HG02588 (cell line): ENCODE measurements around the gene CAPN5.
"Not testable (repeated sequence)": the region's sequence is repeated elsewhere in the genome, so short reads cannot be mapped to it uniquely, and the experiment has no call there.

Experiments
- ATAC-seq: cut with Tn5 transposase; IDR thresholded peaks from one replicate; pipeline ENCODE4 v1.9.1; 2021; ENCODE audit warnings: mild to moderate bottlenecking, moderate library complexity; ENCODE audit not compliant: unreplicated experiment

CAPN5 gene

DNA sequence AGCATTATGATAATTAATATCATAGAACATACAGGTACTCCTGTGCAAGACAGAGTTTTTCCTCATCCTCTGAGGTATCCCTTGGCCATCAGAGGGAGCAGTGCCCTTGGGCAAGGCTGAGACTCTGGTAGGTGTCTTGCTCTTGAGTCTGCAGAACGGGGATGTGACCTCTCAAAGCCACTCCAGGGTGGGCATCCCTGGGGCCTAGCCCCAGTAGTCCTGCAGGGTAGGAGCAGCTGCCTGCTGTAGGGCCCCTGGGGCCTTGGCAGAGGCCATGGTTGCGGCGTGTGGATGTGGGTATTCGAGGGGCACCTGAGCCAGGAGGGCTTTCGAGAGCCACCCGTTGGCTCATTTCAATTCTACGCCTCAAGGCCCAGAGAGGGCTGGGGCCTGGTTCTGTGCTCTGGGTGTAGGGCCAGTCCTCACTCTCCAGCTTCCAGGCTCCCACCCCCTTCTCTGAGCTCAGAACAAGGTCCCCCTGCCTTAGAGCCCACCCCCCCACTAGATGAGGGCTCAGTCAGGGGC, 28.1 kb downstream of the CAPN5 start:
- ATAC-seq: no peak

DNA sequence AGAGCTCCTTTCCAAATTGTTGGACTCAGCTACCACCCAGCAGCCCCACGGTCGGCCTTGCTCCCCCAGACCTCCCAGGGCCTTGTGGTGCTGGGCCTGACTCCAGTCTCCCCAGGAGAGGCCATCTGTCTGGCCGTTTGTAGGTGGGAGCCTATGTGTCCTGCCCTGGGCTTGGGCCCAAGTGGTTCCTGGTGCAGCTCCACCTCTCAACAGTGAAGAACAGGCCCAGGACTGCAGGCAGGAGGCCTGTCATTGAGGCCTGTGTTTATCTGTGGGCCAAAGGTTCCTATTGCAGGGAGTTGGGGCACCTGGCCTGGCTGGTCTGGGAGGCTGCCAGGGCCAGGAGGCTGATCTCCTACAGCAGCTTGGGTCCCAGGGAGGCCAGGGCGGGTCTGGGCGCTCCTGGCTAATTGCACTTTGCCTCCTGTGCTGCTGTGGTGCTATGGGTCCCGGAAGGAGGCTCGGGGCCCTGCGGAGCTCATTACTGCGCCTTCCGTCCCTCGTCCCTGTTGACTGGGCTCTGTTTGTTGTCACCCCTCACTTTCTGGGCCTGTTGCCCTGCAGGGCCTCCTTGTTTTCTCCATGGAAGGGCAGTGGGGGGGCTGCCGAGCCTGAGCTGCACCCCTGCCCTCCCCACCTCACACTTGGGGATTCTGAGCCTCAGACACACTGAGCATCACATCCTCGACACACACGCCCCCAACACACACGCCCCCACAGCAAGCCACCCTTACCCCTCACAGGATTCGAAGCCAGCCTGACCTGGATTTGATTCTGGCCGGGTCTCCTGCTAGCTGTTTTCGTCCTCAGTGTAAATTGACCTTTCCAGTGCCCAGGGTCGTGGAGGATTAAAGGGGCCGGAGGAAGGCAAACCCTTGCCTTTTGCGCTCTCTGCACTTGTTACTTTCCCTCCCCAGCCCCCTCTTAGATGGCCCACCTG, 29.1 kb downstream of the CAPN5 start:
- ATAC-seq: no peak

DNA sequence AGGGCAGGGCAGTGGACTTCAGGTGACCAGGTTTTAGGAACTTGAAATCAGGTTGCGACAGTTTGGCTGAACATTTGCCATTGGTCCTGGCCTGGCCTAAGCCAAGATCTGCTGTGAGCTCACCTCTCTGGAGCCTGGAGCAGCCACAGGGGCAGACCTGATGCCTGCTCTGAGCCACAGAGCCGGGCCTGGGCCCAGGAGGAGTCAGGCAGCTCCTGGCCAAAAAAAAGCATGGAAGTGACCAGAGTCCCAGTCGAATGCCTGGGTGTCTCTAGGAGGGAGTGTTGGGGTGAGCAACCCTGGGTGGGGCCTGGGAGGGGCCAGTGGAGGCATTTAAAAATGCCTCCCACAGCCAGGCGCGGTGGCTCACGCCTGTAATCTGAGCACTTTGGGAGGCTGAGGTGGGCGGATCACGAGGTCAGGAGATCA, 29.8 kb downstream of the CAPN5 start:
- no peak for ATAC-seq

DNA sequence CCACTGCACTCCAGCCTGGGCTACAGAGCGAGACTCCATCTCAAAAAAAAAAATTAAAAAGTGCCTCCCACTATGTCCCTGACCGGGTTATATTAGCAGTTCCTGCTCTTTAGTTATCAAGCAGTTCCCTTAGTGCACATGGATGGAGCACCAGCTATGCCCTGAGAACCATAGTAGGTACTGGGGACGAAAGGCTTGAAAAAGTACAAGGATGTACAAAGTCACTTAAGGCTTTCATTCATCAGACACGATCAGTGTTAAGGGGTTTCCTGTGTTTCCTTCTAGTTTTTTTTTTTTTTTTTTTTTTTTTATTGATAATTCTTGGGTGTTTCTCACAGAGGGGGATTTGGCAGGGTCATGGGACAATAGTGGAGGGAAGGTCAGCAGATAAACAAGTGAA, 30.4 kb downstream of the CAPN5 start:
- ATAC-seq: not testable (repeated sequence)

DNA sequence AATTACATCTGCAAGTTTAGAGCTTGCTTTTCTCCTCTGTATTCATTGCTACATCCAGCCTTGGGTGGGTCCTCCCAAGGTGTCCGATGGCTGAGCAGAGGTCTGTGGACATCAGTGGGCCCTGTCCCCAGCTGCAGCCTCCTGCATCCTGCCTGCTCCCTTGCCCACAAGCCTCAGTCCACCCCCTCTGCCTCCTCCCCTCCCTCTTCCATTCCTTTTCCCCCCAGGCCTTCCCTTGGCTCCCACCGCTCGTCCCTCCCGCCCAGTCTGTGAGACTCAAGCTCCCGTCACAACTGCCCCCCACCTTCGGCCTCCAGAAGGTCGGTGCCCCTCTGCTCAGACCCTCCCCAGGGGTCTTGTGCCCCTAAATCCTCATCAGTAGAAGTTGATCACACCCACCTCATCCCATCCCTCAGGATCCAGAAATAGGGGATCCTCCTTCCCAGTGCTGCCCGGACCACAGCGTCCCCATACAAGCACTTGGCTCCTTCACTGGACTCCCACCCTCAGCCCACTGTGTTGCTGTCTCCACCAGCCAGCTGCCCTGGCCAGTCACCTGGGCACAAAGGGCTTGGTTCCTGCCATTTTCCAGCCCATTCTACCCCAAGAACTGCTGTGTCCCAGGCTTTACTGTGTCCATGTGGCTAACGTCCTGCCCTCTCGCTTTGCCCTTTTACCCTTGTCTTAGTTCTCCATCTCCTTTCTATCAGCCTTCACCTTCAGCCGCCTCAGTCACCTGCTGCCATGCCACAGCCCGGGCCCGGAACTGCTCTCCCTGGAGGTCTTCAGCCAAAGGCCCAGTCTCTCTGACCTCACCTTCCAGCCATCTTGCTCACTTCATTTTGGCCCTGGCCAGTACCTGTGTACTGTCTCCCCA, 33.6 kb downstream of the CAPN5 start:
- no peak for ATAC-seq

DNA sequence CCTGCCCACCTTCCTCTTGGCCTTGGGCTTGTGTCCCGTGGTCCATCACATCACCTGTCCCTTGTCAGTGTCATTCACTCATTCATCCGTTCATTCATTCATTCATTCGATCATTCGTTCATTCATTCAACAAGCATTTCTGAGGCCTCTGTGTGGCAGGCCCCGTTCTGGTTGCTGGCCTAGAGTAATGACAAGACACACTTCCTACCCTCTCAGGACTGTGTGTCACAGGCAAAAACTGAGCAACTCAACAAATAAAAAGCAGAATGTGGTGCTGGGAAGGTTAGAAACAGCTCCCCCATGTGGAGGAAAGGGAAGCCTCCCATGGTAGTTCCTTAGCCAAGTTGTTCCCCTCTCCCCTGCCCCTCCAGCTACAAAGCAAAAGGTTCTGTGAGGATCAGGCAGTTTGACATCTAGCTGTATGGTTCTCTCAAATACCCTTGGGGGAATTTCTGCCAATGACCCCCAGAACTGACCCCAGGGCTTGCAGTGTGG, 34.3 kb downstream of the CAPN5 start:
- ATAC-seq: no peak

DNA sequence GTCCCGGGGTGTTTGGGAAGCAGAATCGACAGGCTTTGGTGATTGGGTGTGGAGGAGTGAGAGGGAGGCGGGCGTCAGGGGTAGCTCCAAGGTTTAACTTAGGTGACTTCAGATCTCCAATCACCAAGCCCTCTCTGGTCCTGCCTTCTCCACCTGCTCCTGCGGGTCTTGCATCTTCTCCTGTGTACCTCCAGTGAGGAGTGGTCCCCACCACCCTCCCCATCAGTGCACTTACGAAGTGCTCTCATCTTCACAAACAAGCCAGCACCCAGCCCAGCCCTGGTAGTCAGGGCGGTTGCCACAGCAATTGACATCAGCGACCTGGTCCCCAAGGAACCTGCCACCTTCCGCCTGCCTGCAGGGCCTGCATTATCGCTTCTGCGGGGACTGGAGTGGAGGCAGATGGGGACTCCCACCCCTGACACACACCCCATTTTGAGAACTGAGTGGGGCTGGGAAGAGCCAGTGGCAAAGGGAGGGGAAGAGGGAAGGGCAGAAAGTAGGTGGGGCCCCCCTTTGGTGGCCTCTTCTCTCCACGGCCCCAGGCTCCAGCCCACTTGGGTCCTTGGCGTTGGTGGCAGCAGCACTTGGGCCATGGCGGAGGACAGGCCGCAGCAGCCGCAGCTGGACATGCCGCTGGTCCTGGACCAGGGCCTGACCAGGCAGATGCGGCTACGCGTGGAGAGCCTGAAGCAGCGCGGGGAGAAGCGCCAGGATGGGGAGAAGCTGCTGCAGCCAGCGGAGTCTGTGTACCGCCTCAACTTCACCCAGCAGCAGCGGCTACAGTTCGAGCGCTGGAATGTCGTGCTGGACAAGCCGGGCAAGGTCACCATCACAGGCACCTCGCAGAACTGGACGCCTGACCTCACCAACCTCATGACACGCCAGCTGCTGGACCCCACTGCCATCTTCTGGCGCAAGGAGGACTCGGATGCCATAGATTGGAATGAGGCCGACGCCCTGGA, 35.8 kb downstream of the CAPN5 start, which contains the start of gene OMP:
Gene OMP (plus strand): TSS at position 595 of the 965 bp plus-strand sequence. CDS start 0 bp downstream, at position 595.
- ATAC-seq: no peak

DNA sequence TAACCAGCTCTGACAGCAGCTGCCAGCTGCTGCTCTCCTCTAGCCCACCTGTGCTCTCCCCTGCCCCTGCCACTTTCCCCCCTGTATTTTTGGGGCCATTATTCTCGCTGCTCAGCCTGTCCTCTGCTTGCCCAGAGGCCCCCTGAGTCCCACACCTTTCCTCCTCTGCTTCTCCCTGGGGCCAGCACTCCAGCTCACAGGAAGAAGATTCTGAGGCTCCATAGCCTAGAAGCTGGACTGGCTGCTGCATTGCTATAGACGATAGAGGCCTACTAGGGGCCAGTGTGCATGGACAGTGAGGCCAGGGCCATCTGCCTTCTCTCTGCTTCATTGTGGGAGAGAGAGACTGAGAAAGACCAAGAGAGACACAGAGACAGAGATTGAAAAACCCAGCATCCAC, 36.5 kb downstream of the CAPN5 start:
- ATAC-seq: no peak

DNA sequence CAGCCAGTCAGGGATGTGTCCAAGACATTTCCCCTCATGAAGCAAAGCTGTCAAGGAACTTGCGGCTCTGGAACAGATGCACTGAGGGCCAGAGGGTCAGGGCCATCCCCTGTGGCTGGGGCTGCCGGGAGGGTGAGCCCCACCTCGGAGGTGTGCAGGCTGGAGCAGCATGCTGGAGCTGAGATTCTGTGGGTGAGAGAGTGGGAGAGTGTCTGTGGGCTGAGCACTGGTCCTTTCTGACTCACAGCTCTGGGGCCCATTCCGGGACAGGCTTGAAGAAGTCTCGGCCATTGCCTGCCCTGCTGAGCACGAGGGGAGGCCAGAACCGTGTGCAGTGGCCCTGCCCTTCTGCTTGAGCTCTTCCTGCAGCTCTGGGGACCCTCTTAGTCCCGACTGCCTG, 38.0 kb downstream of the CAPN5 start:
- ATAC-seq: no peak

DNA sequence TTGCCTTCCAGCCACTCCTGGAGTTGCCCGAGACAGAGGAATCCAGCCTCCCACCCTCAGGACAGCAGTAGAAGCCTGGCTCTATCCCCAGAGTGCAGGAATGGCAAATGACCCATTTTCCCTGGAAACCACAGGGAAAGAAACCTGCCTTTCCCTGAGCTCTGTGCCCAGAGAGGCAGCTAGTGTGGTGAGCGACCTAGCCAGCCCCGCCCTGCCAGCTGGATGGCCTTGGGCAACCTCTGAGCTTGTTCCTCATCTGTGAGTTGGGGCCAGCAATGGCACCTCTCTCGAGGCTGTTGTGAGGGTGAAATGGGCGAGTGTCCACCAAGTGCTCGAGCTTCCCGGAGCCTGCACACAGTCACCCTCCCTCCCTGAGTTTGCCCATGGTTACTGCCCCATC, 39.5 kb downstream of the CAPN5 start:
- ATAC-seq: no peak

DNA sequence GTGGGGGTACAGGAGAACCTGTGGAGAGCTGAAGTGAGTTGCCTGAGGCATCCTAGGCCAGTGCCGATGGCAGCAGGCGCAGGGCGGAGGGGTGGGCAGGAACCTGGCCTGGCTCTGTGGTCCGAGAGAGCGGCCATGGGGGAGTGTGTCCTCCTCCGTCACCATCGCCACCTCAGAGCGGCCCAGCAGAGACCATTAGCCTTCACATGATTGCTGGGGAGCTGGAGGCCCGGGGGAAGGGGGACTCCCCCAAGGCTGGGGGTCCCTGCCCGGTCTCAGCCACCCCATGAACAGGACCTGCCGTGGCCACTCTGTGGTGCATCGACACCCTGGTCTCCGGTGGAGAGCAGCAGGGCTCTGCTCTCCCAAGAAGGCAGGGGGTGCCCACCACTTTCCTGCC, 40.0 kb downstream of the CAPN5 start:
- ATAC-seq: no peak

DNA sequence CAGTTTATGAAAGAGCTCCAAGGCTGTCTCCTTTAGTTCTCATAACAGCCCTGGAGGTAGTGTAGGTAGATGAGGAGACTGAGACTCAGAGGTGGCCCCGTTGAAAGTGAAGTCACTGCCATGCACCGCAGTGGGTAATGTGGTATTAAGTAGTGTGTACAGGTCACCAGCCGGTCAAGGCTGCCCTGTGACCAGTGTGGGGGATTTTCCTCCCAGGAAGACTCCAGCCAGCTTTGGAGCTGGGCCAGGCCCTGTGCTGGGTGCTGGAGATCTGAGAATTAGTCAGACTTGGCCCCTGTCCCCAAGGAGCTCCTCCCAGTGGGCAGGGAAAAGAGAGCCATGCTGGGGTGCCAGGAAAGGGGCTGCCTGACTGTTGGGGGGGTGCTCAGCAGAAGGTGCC, 41.2 kb downstream of the CAPN5 start:
- ATAC-seq: no peak

DNA sequence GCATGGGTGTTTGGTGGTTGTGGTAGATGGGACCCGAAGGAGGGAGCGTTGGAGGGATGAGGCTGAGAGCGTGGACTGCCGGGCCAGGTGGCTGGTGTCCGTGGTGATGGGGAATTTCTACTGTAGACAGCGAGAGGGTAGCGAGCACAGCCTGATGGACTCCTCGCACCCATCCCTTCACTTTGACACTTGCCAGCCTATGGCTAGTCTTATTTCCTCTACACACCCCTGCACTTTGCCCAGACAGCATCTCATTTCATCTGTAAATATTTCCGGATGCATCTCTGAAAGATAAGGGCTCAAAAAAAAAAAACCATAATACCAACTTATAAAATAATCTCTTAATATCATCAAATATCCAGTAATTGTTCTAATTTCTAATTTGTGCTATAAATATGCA, 41.7 kb downstream of the CAPN5 start:
- ATAC-seq: no peak

DNA sequence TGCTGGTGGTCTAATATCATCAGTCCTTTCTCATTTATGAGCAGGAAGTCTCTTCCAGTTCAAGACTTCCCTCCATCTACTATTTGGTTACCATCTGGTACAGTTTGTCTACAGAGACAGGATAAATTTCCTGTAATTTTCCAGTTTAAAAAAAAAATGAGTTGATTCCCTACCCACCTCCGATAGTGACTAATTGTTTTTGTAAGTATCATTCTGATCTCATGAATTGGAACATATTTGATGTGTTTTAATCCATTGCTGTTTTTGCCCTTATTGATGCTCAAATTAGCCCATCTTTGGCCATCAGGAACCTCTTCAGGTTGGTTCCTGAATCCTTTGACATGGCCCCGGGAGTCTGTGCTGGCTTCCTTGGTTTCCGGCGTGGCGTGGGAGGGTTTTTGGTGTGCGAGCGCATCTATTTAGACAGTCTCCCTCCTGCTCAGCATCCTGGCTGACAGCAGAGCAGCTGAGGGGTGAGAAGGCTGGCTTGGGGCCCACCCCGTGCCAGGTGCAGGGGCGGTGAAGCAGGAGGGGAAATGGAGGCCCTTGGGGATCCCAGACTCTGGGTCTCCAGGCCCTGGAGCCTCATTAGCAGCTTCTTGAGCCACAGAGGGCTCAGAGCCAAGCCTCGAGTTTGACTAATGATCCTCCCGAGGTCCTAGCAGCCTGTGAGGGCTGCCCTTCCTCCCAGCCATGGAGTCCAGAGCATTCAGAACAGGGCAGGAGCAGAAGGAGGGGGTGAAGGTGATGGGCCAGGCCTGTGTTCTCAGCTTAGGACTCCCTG, 42.7 kb downstream of the CAPN5 start:
- ATAC-seq: no peak

DNA sequence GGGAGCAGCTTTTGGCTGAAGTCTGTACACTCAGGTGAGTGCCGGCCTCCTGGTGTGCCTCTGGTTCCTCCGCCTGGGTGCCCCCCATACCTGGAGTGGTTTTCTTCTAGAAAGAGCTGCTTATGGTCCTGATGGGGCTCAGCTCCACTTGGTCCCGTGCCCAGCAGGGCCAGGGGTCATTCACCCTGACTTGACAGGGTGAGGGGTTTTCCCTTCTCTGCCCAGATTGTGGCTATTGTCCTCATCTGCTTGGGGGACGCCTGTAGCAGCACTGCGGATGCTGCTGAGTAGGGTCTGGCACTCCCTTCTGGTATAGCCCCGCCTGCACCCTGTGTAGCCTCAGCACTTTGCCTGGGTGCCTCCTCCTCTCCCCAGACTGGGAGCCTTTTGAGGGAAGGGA, 44.1 kb downstream of the CAPN5 start:
- ATAC-seq: no peak

DNA sequence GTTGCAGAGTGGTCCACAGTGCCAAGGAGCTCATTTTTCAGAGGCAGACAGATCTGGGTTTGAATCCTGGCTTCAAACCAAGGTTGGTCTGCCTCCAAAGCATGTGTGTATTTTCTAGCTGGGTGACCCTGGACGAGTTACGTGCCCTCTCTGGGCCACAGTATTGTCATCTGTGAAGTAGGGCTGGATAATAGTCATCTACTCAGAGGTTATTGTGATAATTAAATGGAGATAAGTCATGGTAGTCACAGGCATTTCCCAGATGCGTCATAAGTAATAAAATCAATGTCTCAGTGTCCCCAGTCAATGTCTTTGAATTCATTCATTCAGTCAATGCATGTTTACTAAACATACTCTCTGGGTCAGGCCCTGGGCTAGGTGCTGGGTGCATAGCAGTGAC, 44.5 kb downstream of the CAPN5 start:
- ATAC-seq: no peak

DNA sequence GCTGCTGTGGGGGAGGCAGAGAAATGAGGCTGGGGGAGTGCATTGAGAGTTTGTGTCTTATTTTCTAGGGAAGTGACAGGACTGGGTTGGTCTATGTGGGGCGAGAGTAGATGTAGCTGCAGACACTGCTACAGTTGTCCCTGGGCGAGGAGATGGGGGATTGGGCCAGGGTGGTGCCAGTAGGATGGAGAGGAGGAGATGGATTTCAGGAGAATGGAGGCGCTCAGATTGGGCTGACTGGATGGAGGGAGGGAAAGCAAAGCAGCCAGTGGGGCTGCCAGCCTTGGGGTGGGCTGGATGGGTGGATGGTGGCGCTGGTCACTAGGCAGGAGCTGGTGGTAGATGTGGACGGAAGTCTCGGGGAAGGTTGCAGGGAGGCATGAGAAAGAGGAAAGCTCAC, 45.2 kb downstream of the CAPN5 start:
- no peak for ATAC-seq

DNA sequence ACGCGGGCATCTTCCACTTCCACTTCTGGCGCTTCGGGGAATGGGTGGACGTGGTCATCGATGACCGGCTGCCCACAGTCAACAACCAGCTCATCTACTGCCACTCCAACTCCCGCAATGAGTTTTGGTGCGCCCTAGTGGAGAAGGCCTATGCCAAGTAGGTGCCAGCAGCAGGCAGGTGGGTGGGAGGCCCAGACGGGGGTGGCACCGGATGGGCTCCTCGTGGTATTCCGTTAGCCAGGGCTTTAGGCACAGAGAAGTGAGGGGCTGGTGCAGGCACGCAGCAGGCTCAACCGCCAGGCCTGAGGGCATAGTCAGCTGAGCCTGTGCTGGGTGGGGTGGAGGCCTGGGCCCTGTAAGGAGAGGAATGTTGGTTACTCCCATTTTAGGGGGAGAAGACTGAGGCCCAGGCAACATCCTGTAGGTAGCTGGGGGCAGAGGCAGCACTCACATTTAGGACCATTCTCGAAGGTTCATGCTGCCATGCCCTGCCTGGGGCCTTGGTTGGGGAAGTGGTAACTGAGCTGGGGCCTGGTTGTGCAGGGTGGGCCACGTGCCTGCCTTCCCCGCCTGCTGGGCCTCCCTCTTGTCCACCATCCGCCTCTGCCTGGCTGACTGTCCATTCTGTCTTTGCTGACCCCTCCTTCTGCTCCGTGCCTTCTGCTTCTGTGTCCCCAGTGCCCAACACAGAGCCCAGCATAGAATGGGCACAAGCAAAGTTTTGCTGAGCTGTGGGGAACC, 46.0 kb downstream of the CAPN5 start:
- ATAC-seq: no peak
